H7 (cell line): ENCODE data around the gene OSR1. TPM values are rescaled to one million over a fixed set of nuclear protein-coding genes. Genes with fewer than 3 reads are reported as not detected.

Experiments
- DNase-seq: peaks from one replicate; pipeline ENCODE4 v3.0.0; 2012
- H3K27me3 ChIP-seq: 2 replicates; pipeline ENCODE4 v1.6.0; 2011; ENCODE audit warnings: mild to moderate bottlenecking, low read length; ENCODE audit not compliant: control insufficient read depth, insufficient read depth
- H3K36me3 ChIP-seq: replicated peaks from 2 replicates; pipeline ENCODE4 v1.5.1; 2011; ENCODE audit warnings: low read length; ENCODE audit not compliant: control insufficient read depth, insufficient read depth
- H3K4me3 ChIP-seq: 2 replicates; pipeline ENCODE4 v1.5.1; 2011; ENCODE audit warnings: low read depth, mild to moderate bottlenecking, control low read depth, low read length, moderate library complexity; ENCODE audit not compliant: insufficient read depth
- total RNA-seq: library from RNA; depleted of rRNA; stranded (reverse); fragments of >200 nt; shearing (Covaris generic); gene quantifications from 2 replicates; pipeline ENCODE4 v1.2.3, GENCODE V29; 2014

The OSR1 gene
- total RNA-seq, 1 experiment from 2014 or later: not detected

DNA sequence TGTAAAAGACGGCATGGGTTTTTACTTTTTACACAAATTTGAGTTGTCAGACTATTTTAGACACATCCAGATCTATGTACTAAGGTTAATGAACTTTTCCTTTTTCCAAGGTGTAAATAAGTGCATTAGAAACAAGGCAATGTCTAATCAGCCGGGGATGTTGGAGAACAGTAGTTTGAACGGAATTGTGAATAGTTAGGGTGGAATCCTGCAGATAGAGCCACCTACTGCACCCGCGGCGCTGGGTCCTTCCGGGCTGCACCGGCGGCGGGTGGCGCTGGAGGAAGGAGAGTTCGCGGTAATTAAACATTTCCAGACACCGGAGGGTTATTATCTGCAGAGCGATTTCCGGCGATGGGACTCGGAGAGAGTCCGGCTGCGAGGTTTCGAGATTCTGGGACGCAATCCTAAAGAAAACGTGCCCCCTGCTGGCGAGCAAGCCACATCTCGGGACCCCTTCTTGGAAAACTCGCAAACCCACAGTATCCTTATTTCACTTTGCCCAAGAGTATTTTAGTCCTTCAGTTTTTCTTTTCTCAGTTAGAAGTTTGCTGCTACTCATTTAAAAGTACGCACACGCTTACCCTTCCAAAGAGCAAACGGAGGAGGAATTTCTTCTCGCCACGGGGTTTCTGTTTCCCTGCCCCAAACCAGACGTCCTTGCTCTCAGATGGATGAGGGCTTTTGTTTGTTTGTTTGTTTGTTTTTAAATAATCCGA, 4.5 kb upstream of the OSR1 start:
- H3K27me3 ChIP-seq: peaks cover 84% of the 10 kb centered on the region

DNA sequence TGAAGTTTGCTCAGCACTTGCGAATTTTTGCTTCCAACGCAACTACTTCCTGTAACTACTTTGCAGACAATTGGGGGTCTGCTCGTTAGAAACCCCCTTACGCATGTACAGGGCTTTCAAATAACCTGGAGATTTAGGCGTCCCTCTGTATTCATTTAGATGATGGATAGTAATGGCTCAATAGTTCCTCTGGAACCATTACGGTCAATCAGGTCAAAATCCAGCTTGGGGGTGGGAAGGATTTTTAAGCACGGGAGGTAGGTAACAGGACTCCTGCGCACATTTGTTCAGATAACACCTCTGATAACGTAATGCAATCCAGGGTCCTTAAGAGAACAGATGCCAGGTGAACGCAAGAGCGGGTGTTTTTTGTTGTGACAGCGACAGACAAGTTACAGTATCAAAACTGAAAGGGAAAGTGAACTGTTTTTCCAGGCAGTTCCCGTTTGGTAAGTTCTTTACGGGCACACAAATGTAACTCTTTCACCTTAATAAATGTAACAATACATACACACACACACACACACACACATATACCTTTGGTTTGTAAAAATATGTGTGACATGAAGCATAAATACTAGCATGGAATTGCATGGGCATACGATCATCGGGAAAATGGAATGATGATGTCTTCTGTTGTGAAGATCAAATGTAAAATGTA, 3.8 kb upstream of the OSR1 start:
- peaks cover 91% of the 10 kb centered on the region for H3K27me3 ChIP-seq
- DNase-seq: no peak
- no peak overlapping the region for H3K4me3 ChIP-seq
- no peaks in the 10 kb centered on the region for H3K36me3 ChIP-seq

More for the DNA sequence above, 4.5 kb upstream of the OSR1 start:
- peak; percentile 89 for DNase-seq
- no peaks in the 10 kb centered on the region for H3K36me3 ChIP-seq
- peak overlapping the region; percentile 3; the same call in 1 of the 2 replicates for H3K4me3 ChIP-seq

DNA sequence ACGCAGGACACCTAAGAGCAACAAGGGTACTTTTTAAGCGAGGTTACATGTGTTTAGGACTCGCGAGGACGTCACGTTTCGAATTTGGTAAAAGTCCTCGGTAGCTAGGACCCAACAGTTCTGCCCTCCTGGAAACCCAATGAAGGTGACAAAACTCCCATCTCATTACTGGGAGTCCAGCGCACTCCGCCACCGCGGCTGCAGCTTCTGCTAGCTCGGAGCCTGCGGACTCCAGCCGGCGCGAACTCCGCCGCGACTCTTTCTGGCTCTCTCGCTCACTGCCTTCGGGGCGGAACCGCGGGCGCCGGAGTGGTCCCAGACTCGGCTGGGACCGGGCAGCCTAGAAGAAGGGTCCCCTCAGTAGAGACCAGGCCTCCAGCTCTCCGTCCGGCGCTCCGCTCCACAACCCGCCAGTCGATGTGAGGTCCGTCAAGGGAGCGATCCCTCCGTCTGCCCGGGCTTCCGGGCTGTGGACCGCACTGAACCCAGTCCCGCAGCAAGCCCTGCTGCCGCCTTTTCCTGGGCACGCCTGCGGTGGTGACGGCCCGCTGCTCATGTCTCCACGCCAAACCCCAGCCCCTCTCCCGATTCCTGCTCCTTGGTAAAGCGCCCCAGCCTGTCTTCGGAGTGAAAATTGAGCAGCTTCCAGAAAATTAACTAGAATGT, 3.0 kb upstream of the OSR1 start:
- DNase-seq: peak; percentile 67
- peak overlapping the region; percentile 21 for H3K4me3 ChIP-seq
- H3K36me3 ChIP-seq: no peaks in the 10 kb centered on the region
- peaks cover 95% of the 10 kb centered on the region for H3K27me3 ChIP-seq

DNA sequence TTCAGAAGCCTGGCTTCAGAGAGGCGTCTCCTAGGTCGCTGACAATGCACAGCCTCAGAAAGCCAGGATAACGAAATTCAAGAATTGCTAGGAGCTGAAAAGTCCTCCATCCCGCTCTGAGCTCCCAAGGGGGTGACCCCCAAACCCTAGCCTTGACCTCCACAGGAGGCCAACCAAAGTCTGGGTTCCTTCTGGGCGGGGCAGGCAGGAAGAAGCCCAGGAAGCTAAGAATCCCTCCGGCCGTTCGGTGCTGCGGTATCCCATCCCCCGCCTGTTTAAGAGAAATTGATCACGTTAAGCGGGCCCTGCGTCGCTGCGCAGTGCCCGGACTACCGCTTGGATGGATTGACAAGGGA, 2.5 kb upstream of the OSR1 start:
- no peak for DNase-seq
- no peaks in the 10 kb centered on the region for H3K36me3 ChIP-seq
- peak overlapping the region; percentile 21; the same call in 1 of the 2 replicates for H3K4me3 ChIP-seq
- peaks cover 97% of the 10 kb centered on the region for H3K27me3 ChIP-seq

DNA sequence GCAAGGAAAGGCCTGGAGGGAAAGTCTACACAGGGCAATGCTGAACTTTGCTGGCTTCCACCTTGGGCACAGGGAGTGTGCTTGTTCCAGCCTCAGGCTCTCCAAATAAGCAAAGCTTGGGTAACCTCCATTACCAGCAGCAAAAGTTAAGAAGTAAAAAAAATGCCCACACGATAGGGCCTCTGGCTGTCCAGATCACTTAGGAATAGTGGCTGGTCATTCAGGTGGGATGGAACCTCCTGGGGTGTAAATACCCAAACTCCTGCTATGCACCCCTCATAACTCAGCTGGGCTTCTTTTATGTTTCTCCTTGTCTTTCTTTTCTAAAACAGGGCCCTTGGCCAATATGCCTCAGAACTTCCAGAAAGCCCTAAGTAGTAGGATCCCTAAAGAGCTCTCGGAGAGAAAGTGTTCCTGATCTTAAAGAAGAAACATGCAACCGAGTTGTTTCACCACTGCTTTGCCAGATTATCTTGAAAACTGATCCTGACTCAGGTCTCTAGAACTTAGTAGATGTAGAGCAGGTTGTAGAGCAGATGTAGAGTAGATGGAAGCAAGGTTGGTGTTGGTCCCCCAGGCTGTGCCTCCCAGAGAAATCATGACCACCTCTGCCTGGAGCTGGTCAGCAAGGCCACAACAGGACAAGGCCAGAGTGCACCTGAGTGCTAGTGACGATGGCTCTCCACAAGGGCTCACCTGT, 2.0 kb upstream of the OSR1 start:
- Histone ChIP-seq H3K4me3 (no peak overlapping the region), H3K36me3 (no peaks in the 10 kb centered on the region), H3K27me3 (peaks cover 99% of the 10 kb centered on the region)
- no peak for DNase-seq

DNA sequence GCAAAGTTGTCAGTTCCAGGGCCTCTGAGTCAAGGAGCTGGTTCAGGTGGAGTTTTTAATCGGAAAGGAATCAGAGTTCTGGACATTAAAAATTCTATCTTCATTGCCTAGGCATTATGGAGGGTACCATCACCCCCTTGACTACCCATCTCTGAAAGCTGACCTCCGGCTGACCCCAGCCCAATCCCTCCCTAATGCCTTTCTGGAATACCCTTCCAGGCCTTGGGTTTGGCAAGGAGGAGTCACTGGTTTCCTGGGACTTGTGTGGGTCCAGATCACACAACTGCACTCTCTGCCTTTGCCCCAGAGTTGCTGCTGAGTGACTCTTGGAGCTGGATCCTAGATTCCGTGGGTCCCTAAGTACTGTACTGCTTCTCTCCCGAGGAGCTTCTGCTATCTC, 1.0 kb upstream of the OSR1 start:
- no peak for DNase-seq
- Histone ChIP-seq H3K27me3 (peaks cover 99% of the 10 kb centered on the region), H3K4me3 (no peak overlapping the region), H3K36me3 (no peaks in the 10 kb centered on the region)

DNA sequence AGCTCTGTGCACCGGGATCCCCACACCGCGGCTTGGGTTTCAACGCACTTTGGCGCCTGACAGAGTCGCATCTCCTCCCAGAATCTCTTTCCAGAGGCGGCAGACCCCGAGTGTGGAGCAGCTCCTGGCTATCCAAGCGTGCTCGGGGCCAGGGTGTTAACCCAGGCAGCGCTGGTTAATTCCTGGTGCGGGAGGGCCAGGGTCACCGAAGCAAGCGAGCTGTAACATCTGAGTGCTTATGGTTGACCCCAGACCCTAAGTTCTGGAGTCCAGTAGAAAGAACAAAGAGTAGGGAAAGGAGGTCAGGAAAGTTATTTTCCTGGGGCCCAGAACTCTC, 566 bp upstream of the OSR1 start:
- peak overlapping the region; percentile 40 for H3K4me3 ChIP-seq

DNA sequence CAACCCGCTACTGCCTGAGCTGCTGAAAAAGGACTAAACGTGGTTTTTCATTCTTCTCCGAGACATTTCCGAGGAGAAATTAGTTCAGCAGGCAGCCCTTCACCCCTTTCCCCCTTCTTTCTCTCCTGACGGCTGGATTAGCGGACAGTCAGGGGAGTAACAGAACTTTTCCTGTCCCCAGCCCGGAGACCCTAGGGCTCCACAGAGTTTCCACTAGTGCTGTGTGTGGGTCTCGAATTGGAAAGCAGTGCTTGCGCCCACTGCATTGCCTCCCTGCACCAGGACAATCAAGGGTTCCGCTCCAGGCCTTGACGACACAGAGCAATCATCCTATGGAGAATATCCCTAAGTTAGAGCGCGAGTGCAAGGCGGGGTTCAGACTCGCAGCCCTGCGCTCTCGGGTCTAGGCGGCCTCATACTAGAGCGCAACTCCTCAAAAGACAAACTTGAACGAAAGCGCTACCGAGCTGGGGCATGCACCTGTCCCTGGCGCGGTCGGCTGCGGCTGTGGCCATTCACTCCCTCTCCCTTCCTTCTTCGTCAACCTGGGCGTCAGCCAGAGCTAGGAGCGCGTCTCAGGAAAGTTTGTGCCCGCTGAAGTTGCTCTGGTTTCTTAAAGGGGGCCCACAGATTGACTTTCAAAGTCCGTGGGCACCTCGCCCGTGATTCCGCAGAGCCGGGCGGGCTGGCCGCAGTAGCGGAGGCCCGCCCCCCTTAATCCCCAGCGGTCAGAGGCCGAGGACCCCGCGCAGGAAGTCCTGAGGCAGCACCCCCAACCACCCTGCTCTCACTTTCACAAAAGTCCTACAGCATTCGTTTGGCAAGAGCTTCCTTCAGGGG, 801 bp downstream of the OSR1 start:
- H3K4me3 ChIP-seq: peak overlapping the region; percentile 39
- DNase-seq: peak; percentile 70
- H3K36me3 ChIP-seq: no peaks in the 10 kb centered on the region
- peaks cover 99% of the 10 kb centered on the region for H3K27me3 ChIP-seq

More for the DNA sequence above, 566 bp upstream of the OSR1 start:
- Histone ChIP-seq H3K36me3 (no peaks in the 10 kb centered on the region), H3K27me3 (peaks cover 99% of the 10 kb centered on the region)
- no peak for DNase-seq

DNA sequence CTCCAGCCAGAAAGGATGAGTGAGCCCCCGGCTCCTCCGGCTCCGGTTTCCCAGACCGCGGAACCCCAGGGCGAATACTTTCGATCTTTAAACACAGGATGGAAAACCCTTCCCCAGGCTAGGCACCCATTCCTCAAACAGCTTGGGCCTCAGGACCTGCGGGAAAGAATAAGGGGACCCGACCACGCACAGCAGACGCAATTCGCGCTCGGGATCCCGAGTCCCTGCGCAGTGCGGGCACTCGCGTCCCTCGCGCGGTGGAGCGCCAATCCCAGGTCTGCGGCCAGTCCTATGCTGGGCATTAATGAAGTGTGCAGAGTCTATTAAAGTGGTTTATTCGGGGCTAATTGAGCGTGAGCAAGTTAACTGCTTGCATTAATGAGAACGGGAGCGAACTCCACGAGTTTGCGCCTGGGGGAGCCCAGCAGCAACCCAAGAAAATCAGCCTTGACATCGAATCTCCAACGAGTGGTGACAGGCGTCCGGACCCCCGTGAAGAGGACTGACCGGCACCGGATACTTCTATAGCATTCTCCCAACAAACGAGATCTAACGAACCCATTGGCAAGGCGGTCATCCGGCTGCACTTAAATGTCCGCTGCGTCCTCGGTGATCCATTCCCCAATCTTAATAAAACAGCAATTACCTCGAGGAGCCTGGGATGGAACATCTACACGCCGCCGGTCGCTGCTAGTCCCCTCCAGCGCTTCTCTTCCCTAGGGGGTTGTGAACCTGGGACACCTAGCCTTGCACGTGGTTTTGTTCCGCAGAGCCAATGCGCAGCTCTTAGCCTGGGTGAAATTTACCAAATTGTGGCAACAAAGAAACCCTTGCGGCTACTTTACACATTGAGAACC, 1.6 kb downstream of the OSR1 start:
- 0 out of 2 replicates have a peak overlapping the region, but pooled peaks have one; percentile 2 for H3K4me3 ChIP-seq
- H3K36me3 ChIP-seq: no peaks in the 10 kb centered on the region
- H3K27me3 ChIP-seq: peaks cover 99% of the 10 kb centered on the region
- DNase-seq: peak; percentile 64

DNA sequence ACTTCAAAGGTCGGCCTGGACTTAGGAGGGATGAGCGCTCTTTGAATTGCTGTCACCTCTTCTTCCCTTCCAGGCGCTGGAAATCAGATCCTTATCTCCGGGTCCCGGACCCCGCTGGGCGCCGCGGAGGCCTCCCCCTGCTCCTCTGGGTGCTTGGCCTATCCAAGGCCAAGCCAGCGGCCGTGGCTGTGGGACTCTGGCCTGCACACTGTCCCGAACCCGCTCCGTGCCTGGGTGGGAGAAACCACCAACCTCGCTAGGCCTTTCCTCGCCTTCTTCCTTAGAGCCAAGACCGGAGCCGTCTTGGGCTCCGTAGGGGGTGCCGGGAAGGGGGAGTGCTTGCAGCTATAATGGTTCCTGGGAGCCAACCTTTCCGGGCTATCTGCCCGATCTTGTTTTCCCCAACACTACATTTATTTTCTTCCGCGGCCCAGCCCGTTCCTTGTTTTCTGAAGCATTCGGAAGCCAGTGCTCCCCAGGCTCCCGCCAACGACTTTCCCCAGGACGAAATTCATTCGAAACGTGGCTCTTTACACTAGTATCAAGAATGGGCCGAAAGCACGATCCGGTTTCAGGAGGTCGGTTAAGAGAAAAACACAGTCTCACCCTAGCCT, 2.4 kb downstream of the OSR1 start:
- H3K27me3 ChIP-seq: peaks cover 99% of the 10 kb centered on the region
- H3K4me3 ChIP-seq: 0 out of 2 replicates have a peak overlapping the region, but pooled peaks have one; percentile 2
- peak; percentile 77 for DNase-seq
- H3K36me3 ChIP-seq: no peaks in the 10 kb centered on the region

DNA sequence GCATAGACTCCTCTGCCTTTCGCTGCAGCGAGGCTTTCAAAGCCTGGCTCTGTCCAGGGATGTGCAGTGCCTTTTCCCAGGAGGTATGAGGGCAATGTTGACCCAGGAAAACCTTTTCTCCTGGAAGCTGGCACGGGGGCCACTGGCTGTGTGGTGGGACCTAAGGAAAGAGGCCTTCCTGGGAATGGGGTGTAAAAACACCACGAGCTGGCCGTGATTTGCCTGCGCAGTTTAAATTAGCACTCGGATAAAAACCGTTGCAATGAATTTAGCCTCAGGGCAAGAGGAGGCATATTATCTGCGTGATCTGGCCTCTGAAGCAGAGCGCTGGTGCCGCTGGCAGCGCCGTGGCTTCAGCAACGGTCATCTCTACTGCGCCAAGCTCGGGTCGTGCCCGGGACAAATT, 3.0 kb downstream of the OSR1 start:
- Histone ChIP-seq H3K36me3 (no peaks in the 10 kb centered on the region), H3K27me3 (peaks cover 99% of the 10 kb centered on the region), H3K4me3 (no peak overlapping the region)
- DNase-seq: no peak

DNA sequence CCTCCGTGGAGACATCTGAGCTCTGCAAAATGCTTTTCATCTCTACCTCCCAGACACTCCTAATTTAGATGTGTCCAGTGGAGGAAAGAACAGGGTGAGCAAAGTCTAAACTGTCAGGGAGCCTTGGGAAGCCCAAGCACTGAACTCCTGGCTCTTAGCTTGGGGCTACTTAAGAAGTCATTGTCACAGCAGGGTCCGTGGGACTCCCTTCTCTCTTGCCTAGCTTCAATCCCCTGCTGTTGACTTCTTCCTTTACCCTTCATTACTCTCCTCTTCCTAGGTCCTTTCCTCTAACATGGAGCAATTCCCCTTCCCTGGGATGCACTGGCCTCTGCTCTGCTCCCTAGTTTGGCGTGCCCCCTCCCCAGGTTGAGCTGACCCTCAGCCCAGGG, 3.4 kb downstream of the OSR1 start:
- Histone ChIP-seq H3K27me3 (peaks cover 99% of the 10 kb centered on the region), H3K4me3 (no peak overlapping the region), H3K36me3 (no peaks in the 10 kb centered on the region)
- no peak for DNase-seq

DNA sequence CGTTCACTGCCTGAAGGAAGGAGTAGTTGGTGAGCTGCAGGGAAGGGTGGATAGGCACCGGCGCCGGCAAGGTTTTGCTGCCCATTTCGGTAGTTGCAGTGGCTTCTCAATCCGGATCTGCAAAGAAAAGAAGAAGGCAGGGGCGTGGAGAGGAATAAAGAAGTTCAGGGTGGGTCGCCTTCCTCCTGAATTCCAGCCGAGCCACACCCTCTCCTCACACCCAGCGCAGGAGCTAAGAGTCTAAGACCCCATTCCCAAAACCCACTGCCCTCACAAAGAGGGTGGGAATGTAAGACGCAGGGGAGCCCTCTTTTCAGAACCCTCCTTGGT, 4.7 kb downstream of the OSR1 start:
- Histone ChIP-seq H3K36me3 (no peaks in the 10 kb centered on the region), H3K27me3 (peaks cover 99% of the 10 kb centered on the region), H3K4me3 (no peak overlapping the region)
- no peak for DNase-seq
